Ascending aorta (tissue), 2 donors: ENCODE results near the gene RNF112. TPM values are rescaled to one million over a fixed set of nuclear protein-coding genes. Genes with fewer than 3 reads are reported as not detected.

ENCODE experiments used
- DNase-seq, 2 donors: peaks; one replicate each; pipeline ENCODE4 v3.0.0-alpha.2; 2019; ENCODE audit warnings: low spot score in 2 of 2
- H3K27ac ChIP-seq, 2 donors: fragments of 200-600 bp; sonication (generic); one replicate each; pipeline ENCODE4 v1.5.1; 2016 to 2017; ENCODE audit warnings: mild to moderate bottlenecking in 1 of 2
- H3K27me3 ChIP-seq: fragments of 200-600 bp; sonication (generic); one replicate; pipeline ENCODE4 v1.5.1; 2017
- H3K36me3 ChIP-seq, 2 donors: fragments of 200-600 bp; sonication (generic); one replicate each; pipeline ENCODE4 v1.5.1; 2016
- H3K4me1 ChIP-seq, 2 donors: fragments of 200-600 bp; sonication (generic); one replicate each; pipeline ENCODE4 v1.5.1; 2016 to 2017; ENCODE audit warnings: mild to moderate bottlenecking in 1 of 2
- H3K4me3 ChIP-seq, 2 donors: fragments of 200-600 bp; sonication (generic); one replicate each; pipeline ENCODE4 v1.5.1; 2016 to 2017; ENCODE audit warnings: mild to moderate bottlenecking in 1 of 2
- H3K9me3 ChIP-seq, 2 donors: fragments of 200-600 bp; sonication (generic); one replicate each; pipeline ENCODE4 v1.5.1; 2016
- CTCF ChIP-seq, 3 experiments: fragments of 200-600 bp in 2 of 3; fragments of 450-650 bp in 1 of 3; sonication (generic) in 2 of 3; IDR thresholded peaks; one replicate each; pipeline ENCODE4 v1.5.1; 2016 to 2019; ENCODE audit warnings: antibody characterized with exemption in 3 of 3, mild to moderate bottlenecking in 1 of 3, moderate library complexity in 1 of 3
- intact Hi-C: fragments of 100-400 bp; cut with DNase I; formaldehyde crosslinking; loops from one replicate; pipeline ENCODE4 v1.15.1; 2023
- total RNA-seq: library from RNA; depleted of rRNA; stranded (reverse); fragments of >200 nt; gene quantifications from one replicate; pipeline ENCODE4 v1.1.0, GENCODE V29; 2016

Gene RNF112
- total RNA-seq, 1 donor from 2014 or later: 0.53 TPM

GRCh38 chr17:19413761-19414160 lies 2.7 kb downstream of the RNF112 start:
- H3K27me3 ChIP-seq: no peaks in the 10 kb centered on the region
- intact Hi-C loops: loop anchor here (5.0 kb wide), 1 partner anchor 51 kb away; the partner anchor contains the start of gene B9D1
- no peaks in the 10 kb centered on the region for H3K36me3 ChIP-seq
- no peak overlapping the region for H3K27ac ChIP-seq
- no peaks in the 10 kb centered on the region for H3K9me3 ChIP-seq
- peaks cover 0 to 3% of the 10 kb centered on the region in 2 donors for H3K4me1 ChIP-seq
- no peak for TF ChIP-seq CTCF (IDR thresholded peaks at IDR 0.05)
- peak in 1 of 2 donors; percentile 16 for DNase-seq
- no peak overlapping the region for H3K4me3 ChIP-seq

DNA sequence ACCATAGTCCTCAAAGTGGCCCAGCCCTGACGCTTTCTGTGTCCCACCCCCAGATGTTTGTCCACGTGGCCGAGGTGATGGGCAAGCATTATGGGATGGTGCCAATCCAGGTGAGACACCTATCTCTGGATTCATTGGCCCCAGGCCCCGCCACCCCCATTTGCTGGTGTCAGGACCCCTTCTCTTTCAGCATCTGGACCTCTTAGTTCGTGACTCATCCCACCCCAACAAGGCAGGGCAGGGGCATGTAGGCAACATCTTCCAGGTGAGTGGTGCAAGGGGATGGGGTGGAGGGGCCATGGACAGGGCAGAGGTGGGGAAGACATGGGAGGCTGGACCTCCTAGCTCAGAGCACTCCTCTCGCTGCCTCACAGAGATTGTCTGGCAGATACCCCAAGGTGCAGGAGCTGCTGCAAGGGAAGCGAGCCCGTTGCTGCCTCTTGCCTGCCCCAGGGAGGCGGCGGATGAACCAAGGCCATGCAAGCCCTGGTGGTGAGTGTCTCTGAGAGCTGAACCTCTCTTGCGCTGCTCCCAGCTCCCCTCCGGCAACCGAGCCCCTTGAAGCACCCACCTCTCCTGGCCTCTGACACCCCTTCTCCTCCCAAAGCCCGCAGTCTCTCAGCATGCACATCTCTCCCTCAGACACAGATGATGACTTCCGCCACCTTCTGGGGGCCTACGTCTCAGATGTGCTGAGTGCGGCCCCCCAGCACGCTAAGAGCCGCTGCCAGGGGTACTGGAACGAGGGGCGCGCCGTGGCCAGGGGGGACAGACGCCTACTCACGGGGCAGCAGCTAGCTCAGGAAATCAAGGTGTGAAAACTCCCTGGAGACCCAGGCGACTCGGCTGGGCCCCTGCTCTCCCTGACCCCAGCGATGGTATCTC lies 3.6 kb downstream of the RNF112 start:
- H3K36me3 ChIP-seq: no peaks in the 10 kb centered on the region
- H3K27ac ChIP-seq: no peak overlapping the region
- H3K4me3 ChIP-seq: no peak overlapping the region
- intact Hi-C loops: loop anchor here (5.0 kb wide), 1 partner anchor 52 kb away; the partner anchor contains the start of gene B9D1
- H3K27me3 ChIP-seq: no peaks in the 10 kb centered on the region
- H3K9me3 ChIP-seq: no peaks in the 10 kb centered on the region
- peaks cover 0 to 3% of the 10 kb centered on the region in 2 donors for H3K4me1 ChIP-seq
- DNase-seq: peak in 1 of 2 donors; percentile 52
- TF ChIP-seq CTCF (IDR thresholded peaks at IDR 0.05): no peak

DNA sequence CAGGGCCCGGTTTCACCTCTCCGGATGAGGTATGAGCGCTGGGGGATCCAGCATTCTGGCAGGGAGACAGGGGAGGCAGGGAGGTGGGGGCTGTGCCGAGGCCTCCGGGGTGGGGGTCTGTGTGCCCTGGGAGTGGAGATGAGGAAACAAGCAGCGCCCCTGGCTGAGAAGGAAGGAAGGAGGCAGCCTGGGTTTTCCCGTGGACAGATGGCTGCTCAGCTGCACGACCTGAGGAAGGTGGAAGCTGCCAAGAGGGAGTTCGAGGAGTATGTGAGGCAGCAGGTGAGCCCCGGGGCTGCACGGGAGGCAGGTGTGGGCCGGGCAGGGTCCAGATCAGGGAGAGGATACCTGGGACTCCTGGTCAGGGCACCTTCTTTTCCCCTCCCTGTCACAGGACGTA lies 4.3 kb downstream of the RNF112 start:
- peak in 1 of 2 donors; percentile 55 for DNase-seq
- no peak overlapping the region for H3K4me3 ChIP-seq
- intact Hi-C loops: no loop called here
- H3K4me1 ChIP-seq: peaks cover 0 to 3% of the 10 kb centered on the region in 2 donors
- no peak overlapping the region for H3K27ac ChIP-seq
- no peak for TF ChIP-seq CTCF (IDR thresholded peaks at IDR 0.05)
- H3K36me3 ChIP-seq: no peaks in the 10 kb centered on the region
- H3K27me3 ChIP-seq: no peaks in the 10 kb centered on the region
- no peaks in the 10 kb centered on the region for H3K9me3 ChIP-seq

DNA sequence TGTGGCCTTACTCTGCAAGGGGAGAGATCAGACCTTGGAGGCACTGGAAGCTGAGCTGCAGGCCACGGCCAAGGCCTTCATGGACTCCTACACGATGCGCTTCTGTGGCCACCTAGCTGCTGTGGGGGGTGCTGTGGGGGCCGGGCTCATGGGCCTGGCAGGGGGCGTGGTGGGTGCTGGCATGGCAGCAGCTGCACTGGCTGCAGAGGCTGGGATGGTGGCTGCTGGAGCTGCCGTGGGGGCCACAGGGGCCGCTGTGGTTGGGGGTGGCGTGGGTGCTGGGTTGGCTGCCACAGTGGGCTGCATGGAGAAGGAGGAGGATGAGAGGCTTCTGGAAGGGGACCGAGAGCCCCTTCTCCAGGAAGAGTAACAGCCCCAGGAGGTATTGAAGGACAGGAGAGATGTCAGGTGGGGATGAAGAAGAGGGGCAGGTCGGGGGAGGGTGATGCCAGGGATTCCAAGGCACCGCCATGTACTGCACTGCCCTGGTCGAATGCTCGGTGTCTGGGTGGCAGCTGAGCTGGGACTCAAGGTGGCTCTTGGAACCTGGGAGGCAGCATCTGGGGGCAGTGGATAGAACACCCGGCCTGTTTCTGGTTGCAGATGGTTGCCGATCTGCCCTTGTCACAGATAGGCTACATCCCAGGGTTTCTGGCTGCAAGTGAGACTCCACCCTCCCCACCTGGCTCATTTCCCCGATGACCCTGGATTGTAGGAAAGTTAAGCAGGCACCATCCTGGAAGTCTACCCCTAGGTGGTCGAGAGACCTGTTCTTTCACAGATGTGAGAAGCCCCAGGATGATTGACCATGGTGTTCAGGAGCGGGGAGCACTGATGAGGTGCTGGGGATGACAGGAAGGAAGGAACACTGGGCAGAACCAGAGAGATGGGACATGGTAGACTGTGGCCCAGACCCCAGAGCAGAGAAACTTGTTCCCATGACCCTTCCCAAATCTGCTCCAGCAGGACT lies 5.1 kb downstream of the RNF112 start:
- H3K27me3 ChIP-seq: no peaks in the 10 kb centered on the region
- intact Hi-C loops: no loop called here
- TF ChIP-seq CTCF (IDR thresholded peaks at IDR 0.05): no peak
- H3K4me3 ChIP-seq: no peak overlapping the region
- H3K36me3 ChIP-seq: no peaks in the 10 kb centered on the region
- DNase-seq: peak in 1 of 2 donors; percentile 51
- no peak overlapping the region for H3K27ac ChIP-seq
- H3K9me3 ChIP-seq: no peaks in the 10 kb centered on the region
- H3K4me1 ChIP-seq: peaks cover 0 to 2% of the 10 kb centered on the region in 2 donors

GRCh38 chr17:19417611-19418010 lies 6.6 kb downstream of the RNF112 start:
- Histone ChIP-seq H3K4me3 (no peak overlapping the region), H3K27me3 (no peaks in the 10 kb centered on the region), H3K9me3 (no peaks in the 10 kb centered on the region), H3K27ac (peak overlapping the region; percentile 14 to 55), H3K4me1 (no peaks in the 10 kb centered on the region), H3K36me3 (no peaks in the 10 kb centered on the region)
- DNase-seq: peak in 1 of 2 donors; percentile 13
- intact Hi-C loops: no loop called here
- TF ChIP-seq CTCF (IDR thresholded peaks at IDR 0.05): no peak
